NCI-H510A (cell line): ENCODE data around the gene FAR2.

Experiments
- DNase-seq: peaks from one replicate; lab custom pipeline; 2025; lab: John Stamatoyannopoulos, UW

FAR2 gene

DNA sequence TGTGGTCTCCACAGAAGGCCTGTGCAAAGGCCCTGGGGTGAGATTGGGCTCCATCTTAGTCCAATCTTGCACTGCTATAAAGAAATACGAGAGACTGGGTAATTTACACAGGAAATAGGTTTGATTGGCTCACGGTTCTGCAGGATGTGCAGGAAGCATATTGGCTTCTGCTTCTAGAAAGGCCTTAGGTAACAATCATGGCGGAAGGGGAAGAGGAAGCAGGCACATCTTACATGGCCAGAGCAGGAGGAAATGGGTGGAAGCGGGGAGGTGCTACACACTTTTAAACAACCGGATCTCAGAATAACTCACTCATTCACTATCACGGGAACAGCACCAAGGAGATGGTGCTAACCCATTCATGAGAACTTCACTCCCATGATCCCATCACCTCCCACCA lies 55.4 kb downstream of the FAR2 start:
- DNase-seq = no peak

DNA sequence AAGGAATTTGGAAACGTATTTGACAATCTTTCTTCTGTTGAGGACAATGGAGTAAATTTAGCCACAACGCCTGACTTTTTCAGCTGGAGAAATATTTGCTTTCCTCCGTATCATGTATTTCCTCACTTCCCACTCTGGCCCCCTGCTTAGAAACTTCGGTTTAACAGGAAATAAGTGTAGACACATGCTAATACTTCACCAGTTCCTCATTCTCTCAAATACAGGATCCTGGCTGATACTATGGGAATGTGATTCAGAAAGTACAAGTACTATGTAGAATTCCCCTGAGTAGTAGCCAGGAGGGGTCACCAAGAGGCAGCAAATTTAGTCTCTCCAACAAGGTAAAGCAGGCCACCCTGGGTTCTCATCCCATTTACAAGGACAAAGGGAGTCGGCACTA lies 58.0 kb downstream of the FAR2 start:
- no peak for DNase-seq

DNA sequence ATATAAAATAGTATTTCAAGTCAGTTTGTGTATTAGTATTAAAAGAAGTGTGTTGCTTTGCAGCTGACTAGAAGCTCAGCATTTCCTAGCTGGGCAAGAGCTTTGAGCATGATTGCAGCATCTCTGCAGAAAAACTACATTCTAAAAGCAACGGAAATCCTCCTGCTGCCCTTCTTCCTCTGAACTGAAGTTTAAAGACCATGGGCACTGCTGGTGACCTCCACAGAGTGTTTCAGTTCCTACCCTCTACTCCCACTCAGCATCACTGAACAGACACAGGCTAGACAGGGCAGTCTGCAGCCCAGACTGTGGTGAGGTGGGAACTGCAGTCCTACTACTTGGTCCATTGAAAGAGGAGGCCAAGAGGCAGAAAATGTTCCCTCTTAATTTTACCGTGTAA lies 59.0 kb downstream of the FAR2 start:
- DNase-seq = no peak

DNA sequence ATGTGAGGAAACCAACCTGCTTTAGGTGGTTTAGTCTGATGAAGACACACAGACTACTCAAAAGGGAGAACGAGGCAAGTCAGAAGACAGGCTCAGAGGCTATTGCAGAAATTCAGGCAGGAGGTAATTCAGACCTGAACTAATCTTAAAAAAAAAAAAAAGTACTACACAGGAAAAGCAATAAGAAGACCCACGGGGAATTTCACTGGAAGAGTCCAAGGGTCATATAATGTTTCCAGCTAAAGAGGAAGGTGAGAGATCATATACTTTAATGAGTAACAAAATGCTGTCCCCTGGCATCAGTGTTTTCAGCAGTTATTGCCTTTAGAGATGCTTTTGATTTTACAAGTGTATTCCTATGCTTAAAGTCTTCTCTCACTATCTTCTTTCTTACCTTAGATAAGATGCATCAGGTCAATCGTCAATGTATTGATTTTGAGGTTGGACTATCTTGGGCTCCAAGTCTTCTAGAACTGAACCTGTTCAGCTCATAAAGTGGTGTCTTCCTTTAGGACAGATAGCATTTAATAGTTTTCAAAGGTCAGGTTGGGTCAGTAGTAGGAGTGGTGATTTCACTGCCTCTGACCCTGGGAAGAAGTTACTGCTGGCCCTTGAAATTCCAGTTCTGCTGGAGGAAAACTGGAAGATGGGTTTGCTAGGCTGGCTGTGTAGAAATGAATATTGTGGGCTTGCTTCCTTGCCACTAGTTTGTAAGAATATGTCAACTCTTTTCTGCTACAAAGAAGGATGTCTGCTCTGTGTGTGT lies 60.0 kb downstream of the FAR2 start:
- no peak for DNase-seq

DNA sequence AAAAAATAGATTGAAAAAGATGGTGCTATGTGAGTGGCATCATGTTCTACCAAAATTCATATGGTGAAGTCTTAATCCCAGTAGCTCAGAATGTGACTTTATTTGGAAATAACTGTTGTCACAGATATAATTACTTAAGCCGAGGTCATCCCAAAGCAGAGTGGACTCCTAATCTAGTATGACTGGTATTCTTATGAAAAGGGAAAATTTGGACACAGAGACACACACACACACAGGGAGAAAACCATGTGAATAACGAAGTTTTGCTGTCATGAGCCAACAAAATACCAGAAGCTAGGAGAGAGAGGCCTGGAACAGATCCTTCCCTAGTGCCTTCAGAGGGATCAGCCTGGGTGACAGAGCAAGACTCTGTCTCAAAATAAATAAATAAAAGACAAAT lies 62.6 kb downstream of the FAR2 start:
- DNase-seq = no peak

DNA sequence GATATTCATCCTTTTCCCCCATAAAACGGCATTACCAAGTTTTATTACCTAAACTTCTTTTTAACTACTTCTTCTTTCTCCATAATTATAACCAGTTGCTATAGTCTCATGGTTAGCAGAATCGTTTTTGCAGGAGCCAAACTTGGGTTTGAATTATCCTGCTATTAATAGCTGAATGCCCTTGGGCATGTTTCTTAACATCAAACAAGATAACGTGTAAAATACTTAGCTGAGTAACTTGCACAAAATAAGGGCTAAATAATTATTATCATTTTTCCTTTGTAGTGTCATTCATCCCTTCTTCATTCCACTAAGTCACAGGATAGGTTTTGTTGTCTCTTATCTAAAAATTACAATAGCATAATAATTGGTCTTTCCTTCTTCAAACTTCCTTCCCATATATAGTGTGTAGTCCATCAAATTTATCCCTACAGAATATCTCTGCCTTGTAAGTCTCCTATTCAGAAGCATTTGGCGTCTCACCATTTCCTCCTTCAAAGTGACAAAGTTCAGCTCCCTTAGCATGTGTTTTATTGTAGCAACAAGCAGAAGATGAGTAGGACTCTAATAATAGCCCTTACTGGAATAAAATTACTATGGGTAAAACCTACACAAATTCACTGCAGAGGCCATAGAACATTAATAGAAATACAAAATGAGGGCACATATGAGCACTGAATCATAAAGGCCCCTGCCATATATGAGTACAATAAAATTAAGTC lies 63.8 kb downstream of the FAR2 start:
- no peak for DNase-seq

DNA sequence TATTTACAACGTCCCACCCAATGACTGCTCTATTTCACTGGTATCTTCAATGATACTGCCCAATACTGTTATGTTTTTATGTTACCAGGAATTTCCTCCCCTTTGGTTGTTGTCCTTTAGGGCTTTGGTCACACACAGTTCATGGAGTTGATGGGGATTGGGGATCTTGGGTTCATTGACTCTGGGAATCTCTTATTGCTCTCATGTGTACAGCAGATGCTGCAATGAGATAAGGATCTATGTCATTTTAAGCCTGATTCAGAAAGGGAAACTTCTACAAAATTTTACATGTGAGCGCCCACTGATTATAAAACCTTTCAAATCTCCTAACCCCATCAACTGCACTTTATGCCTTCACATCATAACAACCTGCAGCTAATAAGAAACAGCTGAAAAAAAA lies 67.2 kb downstream of the FAR2 start:
- no peak for DNase-seq

DNA sequence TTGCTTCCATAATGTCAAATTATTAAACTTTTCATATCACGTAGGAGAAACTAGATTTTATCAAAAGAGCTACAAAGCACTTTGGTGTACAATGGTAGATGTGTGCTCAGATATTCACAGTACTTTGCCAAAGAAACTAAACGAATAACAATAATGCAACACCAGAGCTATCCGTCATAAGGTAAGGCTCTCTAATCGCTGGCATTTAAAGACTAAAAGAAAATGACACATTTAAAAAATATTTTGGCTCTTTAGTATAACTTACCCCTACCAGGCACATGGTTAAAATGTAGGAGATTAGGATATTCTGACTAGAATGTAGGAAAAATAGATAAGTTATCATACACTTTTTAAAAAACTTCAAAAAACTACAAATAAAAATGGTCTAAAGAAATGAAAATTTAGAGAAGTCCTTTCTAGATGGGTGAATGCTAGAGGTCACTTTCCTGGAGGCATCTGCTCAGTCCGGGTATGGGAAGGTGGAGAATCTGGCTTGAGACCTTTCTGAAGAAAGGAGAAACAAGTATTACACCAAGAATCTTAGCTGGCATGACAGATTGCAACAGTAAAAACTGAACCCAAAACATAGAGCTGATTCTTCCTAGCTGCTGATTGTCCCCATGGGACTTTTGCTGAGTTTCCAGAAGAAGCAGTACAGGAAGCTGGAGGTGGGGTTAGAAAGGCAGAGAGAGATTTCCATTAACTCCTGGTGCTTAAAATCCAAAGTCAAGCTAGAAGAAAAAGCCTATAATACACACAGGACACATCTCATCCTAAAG lies 67.9 kb downstream of the FAR2 start:
- DNase-seq = no peak

DNA sequence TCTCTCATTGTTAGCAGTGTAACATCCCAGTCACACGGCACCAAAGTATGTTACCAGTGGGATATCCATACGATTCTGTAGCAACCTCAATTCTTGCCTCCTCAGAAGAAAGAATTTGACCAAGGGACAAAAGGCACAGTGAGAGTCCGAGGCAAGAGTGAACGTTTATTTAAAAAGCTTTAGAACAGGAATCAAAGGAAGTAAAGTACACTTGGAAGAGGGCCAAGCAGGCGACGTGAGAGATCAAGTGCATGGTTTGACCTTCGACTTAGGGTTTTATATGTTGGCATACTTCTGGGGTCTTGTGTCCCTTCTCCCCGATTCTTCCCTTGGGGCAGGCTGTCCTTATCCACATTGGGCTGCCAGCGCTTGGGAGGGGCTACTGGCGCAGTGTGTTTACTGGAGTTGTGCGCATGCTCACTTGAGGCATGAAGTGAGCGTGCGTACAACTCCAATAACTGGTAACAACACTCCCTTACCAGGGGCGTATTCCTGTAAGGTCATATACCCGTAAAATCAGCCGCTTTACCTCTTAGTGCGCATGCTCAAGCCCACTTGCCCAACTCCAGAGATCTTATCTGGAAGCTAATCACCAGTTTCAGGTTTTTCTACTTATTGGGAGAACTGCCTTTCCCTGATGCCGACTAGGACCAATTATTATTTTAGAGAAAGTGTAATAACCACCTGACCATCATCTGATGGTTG lies 71.7 kb downstream of the FAR2 start:
- DNase-seq = no peak

DNA sequence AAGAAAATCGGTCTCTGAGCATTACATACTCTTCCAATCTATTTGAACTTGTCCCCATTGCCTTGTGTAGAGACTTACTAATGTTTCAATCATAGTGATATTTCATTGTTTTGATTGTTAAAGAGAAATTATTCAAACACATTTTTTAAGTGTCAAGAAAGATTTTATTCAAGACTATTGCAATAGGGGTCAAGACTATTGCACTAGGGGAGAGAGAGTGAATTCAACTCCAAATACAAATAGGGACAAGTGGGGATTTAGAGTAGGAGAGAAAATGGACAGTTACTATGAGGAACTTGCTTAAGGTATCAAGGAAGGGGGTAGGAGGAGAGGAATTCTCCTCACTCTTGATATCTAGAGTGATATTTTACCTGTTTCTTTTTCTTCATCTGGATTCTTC lies 73.1 kb downstream of the FAR2 start:
- DNase-seq = no peak

DNA sequence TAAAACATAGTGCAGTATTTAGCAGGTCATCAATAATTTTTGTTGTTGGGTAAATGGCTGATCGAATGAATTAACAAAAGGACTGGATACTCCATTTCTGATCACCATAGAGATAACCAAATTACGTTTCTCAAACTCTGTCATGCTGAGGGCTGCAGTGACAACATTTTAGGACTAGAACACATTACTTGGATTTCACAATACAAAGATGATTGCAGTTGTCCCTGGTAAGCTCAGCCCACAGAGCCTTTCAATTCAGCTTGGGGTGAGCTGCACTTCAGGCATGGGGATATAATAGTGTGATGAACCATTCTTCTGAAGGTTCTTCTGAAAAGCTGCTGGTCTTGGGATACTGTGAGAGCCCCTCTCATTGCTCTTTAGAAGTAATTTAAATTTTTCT lies 74.3 kb downstream of the FAR2 start:
- no peak for DNase-seq

DNA sequence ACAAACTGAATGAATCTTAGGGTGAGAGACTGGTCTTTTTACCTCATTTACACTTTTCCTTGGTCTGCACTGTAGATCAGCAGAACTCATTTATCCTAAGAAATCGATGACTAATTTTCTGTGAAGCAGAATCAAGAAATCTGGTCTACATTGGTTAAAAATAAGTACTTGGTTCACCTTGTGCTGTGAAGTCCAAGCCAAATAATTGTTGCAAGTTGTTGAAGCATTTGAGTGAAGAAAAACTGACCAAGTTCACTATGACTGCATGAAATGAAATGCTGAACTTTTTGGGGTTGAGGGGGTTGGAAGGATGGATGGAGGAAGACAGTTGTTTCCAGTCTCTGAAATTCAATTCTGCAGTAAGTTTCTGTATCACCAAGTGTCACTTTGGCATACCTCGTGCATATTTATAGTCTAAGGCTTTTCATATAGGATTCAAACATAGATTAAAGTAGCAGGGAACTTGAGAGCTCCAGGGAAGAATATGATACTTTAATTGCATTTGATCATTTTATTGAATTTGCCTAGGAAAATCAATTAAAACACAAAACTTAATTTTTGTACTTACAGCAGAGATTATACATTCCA lies 75.0 kb downstream of the FAR2 start:
- no peak for DNase-seq

DNA sequence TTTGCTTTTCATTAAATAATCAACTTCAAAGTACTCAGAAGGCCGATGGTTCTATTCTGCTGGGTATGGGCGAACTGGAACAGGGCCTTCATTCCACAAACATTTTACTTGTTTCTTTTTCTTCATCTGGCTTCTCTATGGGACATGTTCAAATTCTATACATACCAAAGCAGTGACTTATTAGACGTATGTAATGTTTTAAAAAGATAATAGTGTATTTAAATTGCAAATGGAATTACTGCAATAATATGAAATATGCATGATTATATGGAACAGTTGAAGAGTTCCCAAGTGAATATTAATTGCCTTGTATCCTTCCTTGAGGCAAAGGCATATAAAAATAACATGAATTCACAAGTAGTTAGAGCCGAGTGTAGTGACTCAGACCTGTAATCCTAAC lies 75.5 kb downstream of the FAR2 start:
- no peak for DNase-seq

DNA sequence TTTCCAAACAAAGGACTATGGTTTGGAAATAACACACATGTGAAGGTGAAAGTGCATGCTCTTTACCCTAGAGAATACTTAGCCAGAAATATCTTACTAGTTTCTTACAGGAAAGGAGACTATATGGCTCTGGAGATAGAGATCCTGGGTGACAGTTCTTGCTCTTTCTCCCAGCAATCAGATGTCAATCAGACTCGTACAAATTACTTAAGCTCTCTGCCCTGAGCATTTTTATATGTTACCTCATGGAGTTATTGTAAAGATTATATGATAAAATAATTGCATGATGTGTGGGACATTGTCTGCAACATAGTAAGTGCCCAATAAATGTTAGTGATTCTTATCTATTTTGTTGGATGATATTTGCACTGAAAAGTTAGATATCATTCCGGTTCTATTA lies 76.8 kb downstream of the FAR2 start:
- no peak for DNase-seq

DNA sequence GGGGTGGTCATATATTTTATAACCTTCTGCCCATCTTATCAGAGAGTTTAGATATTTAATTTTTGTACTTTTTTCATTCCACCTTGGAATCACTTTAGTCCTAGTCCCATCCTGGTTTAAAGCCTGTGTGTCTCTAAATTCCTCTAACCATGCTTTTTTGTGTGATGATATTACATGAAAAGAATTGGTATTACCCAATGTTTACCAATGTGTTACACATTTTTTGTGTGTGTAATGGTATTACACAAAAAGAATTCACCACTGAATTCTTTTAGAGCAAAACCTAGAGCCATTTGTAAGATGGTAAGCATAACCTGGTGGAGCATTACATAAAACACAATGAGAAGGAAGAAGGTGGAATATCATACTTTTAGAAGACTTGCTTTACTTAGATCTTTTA lies 77.5 kb downstream of the FAR2 start:
- DNase-seq = no peak

DNA sequence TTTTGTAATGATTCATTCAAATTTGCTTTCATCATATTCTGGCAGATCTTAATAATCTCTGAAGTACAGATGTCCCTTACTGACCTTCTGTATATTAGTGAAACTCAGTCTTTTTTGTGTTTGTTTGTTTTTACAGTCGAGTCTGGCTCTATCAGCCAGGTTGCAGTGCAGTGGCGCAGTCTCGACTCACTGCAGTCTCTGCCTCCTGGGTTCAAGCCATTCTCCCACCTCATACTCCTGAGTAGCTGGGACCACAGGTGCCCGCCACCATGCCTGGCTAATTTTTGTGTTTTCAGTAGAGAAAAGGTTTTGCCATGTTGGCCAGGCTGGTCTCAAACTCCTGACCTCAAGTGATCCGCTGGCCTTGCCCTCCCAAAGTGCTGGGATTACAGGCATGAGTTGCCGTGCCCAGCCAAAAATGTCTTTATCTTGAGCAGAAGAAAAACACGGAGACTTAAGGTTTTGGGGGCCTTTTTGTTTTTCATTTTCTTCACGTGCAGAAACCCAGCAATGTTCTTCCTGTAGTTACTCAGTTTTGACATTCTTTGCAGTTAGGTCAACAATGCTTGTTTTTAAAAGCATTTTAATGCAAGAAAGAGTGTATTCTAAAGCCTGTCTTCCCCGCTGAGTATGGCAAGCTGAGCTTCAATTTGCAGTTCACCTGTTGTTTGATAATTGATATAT lies 79.5 kb downstream of the FAR2 start:
- DNase-seq = no peak

DNA sequence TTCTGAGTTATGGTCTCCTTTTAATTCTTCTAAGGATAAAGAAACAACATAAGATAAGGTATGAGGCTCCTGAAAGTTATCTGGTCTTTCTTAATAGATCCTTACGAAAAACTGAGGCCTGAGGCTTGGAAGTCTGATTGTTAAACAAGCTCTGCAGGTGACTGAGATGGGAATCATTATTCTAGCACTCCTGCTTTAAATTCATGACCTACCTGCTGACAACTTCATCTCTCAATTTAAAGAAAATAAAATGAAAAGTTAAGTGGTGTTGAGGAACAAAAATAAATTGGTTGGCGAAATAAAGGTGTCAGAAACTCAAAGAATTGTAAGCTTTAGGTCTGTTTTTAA lies 80.1 kb downstream of the FAR2 start:
- no peak for DNase-seq

DNA sequence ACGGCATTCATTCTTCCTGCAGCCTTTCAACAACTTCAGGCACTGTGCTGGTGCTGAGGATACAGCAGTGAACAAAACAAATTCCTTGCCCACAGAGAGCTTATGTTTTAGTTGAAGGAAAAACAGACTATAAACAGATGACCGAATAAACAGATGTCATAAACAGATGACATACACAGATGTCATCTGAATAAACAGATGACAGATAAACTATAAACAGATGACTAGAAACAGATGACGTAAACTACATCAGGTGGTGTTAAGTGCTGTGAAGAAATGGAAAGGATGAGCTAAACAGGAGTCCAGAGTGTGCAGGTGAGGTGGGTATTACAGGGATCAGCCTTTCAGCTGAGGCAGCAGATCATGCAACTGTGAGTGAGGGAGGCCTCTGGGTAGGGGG lies 80.9 kb downstream of the FAR2 start:
- no peak for DNase-seq

DNA sequence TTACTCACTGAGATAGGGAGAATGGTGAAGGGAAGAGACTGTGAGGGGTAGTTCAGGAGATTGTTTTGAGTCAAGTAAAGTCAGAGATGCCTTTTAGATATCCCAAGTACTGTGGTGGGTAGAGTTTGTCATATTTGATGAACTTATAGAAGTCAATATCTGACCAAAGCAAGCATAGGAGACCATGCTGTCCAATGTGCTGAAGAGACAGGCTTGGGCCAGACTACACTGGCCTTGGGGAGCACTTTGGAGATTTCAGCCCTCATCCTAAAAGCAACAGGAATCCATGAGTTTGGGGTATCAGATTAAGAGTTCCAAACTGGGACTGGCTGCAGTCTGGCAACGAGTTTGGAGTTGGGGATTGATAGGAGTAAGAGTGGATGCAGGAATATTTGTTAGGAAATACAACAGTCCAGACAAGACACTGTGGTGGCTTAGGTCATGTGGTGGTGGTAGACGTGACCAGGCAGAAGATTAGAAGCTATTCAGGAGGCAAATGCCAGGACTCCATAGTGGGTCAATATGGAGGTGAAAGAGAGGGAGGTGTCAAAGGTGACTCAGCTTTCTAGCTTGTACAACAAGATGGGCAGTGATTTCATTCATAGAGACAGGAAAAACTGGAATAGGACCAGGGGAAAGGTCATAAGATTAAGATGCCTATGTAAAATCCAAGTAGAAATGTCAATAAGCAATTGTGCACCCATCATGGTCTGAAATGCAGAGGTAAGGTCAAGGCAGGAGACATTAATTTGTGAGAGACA lies 81.9 kb downstream of the FAR2 start:
- no peak for DNase-seq

DNA sequence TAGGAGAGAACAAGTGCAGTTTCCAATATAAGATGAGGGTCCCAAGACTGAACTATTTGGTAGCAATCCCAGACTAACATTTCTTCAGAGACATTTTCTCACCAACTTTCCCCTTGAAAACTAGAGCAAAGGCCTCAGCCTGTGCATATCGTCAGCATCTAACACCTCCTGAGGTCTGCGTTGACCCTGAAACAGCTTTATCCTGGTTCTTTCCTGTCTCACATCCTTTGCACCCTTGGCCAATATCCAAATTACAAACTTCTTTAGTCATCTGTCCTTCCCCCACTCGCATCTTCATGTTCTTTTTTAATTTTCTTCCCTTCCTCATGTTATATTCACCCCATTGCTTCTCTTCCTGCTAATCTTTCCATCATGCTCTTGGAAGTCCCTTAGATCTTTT lies 83.0 kb downstream of the FAR2 start:
- DNase-seq = no peak

DNA sequence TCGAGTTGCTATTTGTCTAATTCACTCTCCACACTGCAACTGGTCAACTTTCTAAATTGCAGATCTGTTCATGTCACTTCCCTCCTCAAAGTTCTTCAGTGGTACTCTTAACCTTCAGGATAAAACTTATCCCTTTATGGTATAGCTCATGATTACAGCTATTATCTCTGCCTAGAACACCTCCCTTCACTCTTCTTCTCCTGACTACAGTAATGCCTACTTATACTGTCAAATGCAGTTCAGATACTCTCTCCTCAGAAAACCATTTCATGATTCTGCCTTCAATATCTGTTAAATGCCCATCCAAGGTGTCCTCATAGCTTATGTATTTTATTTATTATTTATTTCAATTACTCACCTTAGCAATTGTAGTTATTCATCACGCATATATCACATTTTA lies 85.5 kb downstream of the FAR2 start:
- DNase-seq = no peak
